Panc1 (cell line): ENCODE measurements around the gene PGPEP1. TPM values are rescaled to one million over a fixed set of nuclear protein-coding genes. Genes with fewer than 3 reads are reported as not detected.

Source experiments
- ATAC-seq: fragments of 200-7000 bp; cut with Tn5 transposase; 2 replicates; pipeline ENCODE4 v1.9.1; 2020; ENCODE audit warnings: mild to moderate bottlenecking, moderate library complexity
- BruUV-seq: library from RNA; stranded (reverse); fragments of 400-500 nt; replicated peaks from 2 replicates; lab custom pipeline; 2021; lab: Mats Ljungman, UMichigan
- CTCF ChIA-PET: fragments of 300-600 bp; sonication (Branson Sonifier 250); formaldehyde crosslinking; loops from one replicate; lab custom pipeline; 2022; ENCODE audit warnings: antibody characterized with exemption; lab: Charles Lee
- POLR2A ChIA-PET: fragments of 300-600 bp; sonication (Branson Sonifier 250); formaldehyde crosslinking; loops from one replicate; lab custom pipeline; 2022; ENCODE audit warnings: antibody characterized with exemption; lab: Charles Lee
- DNase-seq: peaks from one replicate; pipeline ENCODE4 v3.0.0-alpha.2; 2010; ENCODE audit warnings: low read depth, low spot score
- H3K27ac ChIP-seq: 2 replicates; pipeline ENCODE4 v1.5.1; 2011; ENCODE audit warnings: mild to moderate bottlenecking, low read length, inconsistent platforms
- H3K27me3 ChIP-seq: fragments of 200-500 bp; sonication (Bioruptor generic); 2 replicates; pipeline ENCODE4 v1.6.0; 2014; ENCODE audit warnings: low read length, inconsistent platforms; ENCODE audit not compliant: control insufficient read depth, insufficient read depth
- H3K36me3 ChIP-seq: fragments of 200-500 bp; sonication (Bioruptor generic); 2 replicates; pipeline ENCODE4 v1.5.1; 2014; ENCODE audit warnings: inconsistent platforms, mild to moderate bottlenecking, low read length, moderate library complexity; ENCODE audit not compliant: control insufficient read depth, insufficient read depth
- H3K4me1 ChIP-seq: 2 replicates; pipeline ENCODE4 v1.5.1; 2011; ENCODE audit warnings: inconsistent platforms, mild to moderate bottlenecking, low read length, moderate library complexity; ENCODE audit not compliant: control insufficient read depth, insufficient read depth
- H3K4me3 ChIP-seq, 2 experiments: 2 replicates each; pipeline ENCODE4 v1.5.1; 2011 to 2012; ENCODE audit warnings: low read depth in 2 of 2, low read length in 2 of 2, mild to moderate bottlenecking in 2 of 2, inconsistent platforms in 1 of 2, moderate library complexity in 1 of 2
- H3K9me3 ChIP-seq: fragments of 200-500 bp; sonication (Bioruptor generic); 2 replicates; pipeline ENCODE4 v1.5.1; 2014; ENCODE audit warnings: low read depth, mild to moderate bottlenecking, inconsistent platforms, low read length, moderate library complexity; ENCODE audit not compliant: control insufficient read depth, insufficient read depth
- POLR2AphosphoS5 ChIP-seq: IDR thresholded peaks from 2 replicates; pipeline ENCODE4 v1.6.1; 2012; ENCODE audit warnings: mild to moderate bottlenecking, low read depth, low read length, moderate library complexity
- SIN3A ChIP-seq: IDR thresholded peaks from 2 replicates; pipeline ENCODE4 v1.6.1; 2012; ENCODE audit warnings: low read depth, mild to moderate bottlenecking, low read length, moderate library complexity, borderline replicate concordance; ENCODE audit not compliant: insufficient read depth
- TCF7L2 ChIP-seq: IDR thresholded peaks from 2 replicates; pipeline ENCODE4 v1.6.1; 2011; ENCODE audit warnings: mild to moderate bottlenecking, low read depth, low read length, inconsistent platforms
- in situ Hi-C: cut with HindIII; loops from 2 replicates; pipeline ENCODE4 v1.10.0; 2016; ENCODE audit warnings: low sequenced_read_pairs, low pct_unique_long_range_greater_than_20kb
- intact Hi-C: fragments of 100-400 bp; cut with micrococcal nuclease; formaldehyde crosslinking; loops from one replicate; pipeline ENCODE4 v1.10.0; 2022; ENCODE audit not compliant: unreplicated experiment
- total RNA-seq: library from RNA; stranded (reverse); gene quantifications from one replicate; pipeline ENCODE4 v1.2.1, GENCODE V29; 2021; ENCODE audit not compliant: unreplicated experiment
- TF ChIP-seq, protein P1 (sequence below), 2 experiments: IDR thresholded peaks; 2 replicates each; pipeline ENCODE4 v1.6.1; 2011 to 2012; ENCODE audit warnings: low read depth in 2 of 2, control low read depth in 1 of 2, low read length in 1 of 2, mild to moderate bottlenecking in 1 of 2, moderate library complexity in 1 of 2; ENCODE audit not compliant: insufficient read depth in 1 of 2
- TF ChIP-seq, protein P2 (sequence below): fragments of 450-650 bp; IDR thresholded peaks from 2 replicates; pipeline ENCODE4 v1.5.1; 2017; ENCODE audit warnings: mild to moderate bottlenecking

PGPEP1 gene
- total RNA-seq, 1 experiment from 2014 or later, result 36.3 TPM

DNA sequence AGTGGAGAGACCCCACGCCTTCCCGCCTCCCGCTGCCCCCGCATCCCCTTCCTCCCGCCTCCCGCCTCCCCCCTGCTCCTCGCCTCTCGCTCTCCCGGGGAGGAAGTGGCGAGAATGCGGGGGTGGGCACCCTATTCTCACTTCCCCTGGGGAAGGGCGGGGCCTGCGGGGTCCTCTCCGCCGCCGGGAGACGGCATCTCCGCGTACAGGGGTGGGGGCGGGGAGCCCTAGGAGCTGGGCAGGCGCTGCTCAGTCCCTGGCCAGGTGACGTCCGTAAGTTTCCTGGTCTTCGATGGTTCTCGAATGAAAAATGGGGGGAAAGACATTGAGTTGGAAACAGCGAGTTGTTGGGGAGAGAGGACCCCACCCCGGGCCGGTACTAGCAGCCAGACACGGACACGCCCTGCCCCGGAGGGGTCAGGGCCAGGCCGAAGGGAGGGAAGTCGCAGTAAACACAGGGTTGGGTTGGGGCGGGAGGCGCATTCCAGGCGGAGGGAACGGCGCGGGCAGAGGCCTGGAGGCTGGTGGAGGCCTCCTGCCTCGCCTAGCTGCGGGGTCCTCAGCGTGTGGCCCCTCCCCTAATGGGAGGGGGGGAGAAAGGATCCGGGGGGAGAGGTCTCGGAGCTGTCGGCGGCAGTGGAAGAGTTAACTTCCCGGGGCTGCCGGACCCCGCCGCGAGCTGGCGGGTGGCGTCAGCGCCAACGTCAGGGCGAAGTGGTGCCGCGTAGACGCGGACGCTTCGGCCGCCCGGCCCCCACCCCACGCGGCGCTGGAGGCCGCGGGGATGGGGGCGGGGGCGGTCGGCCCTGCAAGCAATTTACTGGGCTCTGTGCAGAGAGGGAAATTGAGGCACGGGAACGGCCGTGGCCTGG, 48.6 kb upstream of the PGPEP1 start:
- DNase-seq, result no peak

DNA sequence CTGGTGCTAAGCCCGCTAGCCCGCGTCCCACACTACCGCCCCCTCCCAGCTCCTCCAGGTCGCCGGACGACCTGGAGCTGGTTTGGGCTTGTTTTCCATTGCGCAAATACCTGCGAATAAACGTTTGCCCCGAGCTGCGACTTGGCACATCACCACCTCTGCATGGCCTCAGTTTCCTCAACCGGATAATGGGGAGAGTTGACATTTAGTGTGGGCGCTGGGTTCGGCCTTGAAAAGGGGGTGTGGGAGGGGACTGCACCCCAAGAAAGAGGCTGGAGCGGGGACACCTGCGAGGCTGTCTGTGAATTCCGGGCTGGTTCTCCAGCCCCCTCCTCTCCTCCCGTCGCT, 48.0 kb upstream of the PGPEP1 start:
- no TSS peak for BruUV-seq
- intact Hi-C loops (no loop called here), in situ Hi-C loops (no loop called here)
- Histone ChIP-seq H3K9me3 (no peaks in the 10 kb centered on the region), H3K27ac (peak overlapping the region; percentile 90), H3K4me1 (peaks cover 23% of the 10 kb centered on the region), H3K36me3 (no peaks in the 10 kb centered on the region), H3K4me3 (peak overlapping the region; percentile 43 to 68), H3K27me3 (no peaks in the 10 kb centered on the region)
- DNase-seq (no peak), ATAC-seq (peak; percentile 25; the same call in 1 of the 2 replicates)
- ChIA-PET POLR2A (interaction anchor here (2.7 kb wide), 1 partner anchor 11 kb away, joined by 22 read pairs; the partner anchor contains the start of gene JUND), CTCF (no interaction called here)
- TF ChIP-seq SIN3A, result no peak
- TF ChIP-seq, protein P1, sequence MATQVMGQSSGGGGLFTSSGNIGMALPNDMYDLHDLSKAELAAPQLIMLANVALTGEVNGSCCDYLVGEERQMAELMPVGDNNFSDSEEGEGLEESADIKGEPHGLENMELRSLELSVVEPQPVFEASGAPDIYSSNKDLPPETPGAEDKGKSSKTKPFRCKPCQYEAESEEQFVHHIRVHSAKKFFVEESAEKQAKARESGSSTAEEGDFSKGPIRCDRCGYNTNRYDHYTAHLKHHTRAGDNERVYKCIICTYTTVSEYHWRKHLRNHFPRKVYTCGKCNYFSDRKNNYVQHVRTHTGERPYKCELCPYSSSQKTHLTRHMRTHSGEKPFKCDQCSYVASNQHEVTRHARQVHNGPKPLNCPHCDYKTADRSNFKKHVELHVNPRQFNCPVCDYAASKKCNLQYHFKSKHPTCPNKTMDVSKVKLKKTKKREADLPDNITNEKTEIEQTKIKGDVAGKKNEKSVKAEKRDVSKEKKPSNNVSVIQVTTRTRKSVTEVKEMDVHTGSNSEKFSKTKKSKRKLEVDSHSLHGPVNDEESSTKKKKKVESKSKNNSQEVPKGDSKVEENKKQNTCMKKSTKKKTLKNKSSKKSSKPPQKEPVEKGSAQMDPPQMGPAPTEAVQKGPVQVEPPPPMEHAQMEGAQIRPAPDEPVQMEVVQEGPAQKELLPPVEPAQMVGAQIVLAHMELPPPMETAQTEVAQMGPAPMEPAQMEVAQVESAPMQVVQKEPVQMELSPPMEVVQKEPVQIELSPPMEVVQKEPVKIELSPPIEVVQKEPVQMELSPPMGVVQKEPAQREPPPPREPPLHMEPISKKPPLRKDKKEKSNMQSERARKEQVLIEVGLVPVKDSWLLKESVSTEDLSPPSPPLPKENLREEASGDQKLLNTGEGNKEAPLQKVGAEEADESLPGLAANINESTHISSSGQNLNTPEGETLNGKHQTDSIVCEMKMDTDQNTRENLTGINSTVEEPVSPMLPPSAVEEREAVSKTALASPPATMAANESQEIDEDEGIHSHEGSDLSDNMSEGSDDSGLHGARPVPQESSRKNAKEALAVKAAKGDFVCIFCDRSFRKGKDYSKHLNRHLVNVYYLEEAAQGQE (IDR thresholded peaks at IDR 0.05; ENCODE audit: insufficient read depth in 1 of 2, low read depth in 2 of 2, low read length in 1 of 2), result no peak

More for the DNA sequence above, 48.6 kb upstream of the PGPEP1 start:
- Histone ChIP-seq H3K4me1 (peaks cover 23% of the 10 kb centered on the region), H3K9me3 (no peaks in the 10 kb centered on the region), H3K27ac (peak overlapping the region; percentile 90), H3K4me3 (peak overlapping the region; percentile 43 to 68), H3K36me3 (no peaks in the 10 kb centered on the region), H3K27me3 (no peaks in the 10 kb centered on the region)
- intact Hi-C loops, result no loop called here
- no TSS peak for BruUV-seq
- in situ Hi-C loops, result no loop called here
- ChIA-PET CTCF (interaction anchor here (0.5 kb wide), 1 partner anchor 268 kb away, joined by 3 read pairs; no protein-coding TSS in a partner anchor), POLR2A (interaction anchor here (2.7 kb wide), 1 partner anchor 11 kb away, joined by 22 read pairs; the partner anchor contains the start of gene JUND)
- peak; percentile 86 for ATAC-seq
- TF ChIP-seq TCF7L2 (no peak), SIN3A (0 out of 2 replicates have a peak, but pooled peaks have one; percentile 17), POLR2AphosphoS5 (peak; percentile 52)
- TF ChIP-seq, protein P1 (IDR thresholded peaks at IDR 0.05; ENCODE audit: insufficient read depth in 1 of 2, low read depth in 2 of 2, low read length in 1 of 2), result no peak; a peak in 1 of 4 replicates
- TF ChIP-seq, protein P2, sequence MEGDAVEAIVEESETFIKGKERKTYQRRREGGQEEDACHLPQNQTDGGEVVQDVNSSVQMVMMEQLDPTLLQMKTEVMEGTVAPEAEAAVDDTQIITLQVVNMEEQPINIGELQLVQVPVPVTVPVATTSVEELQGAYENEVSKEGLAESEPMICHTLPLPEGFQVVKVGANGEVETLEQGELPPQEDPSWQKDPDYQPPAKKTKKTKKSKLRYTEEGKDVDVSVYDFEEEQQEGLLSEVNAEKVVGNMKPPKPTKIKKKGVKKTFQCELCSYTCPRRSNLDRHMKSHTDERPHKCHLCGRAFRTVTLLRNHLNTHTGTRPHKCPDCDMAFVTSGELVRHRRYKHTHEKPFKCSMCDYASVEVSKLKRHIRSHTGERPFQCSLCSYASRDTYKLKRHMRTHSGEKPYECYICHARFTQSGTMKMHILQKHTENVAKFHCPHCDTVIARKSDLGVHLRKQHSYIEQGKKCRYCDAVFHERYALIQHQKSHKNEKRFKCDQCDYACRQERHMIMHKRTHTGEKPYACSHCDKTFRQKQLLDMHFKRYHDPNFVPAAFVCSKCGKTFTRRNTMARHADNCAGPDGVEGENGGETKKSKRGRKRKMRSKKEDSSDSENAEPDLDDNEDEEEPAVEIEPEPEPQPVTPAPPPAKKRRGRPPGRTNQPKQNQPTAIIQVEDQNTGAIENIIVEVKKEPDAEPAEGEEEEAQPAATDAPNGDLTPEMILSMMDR, result no peak
